H1 (cell line): ENCODE results near the gene GALNT17. TPM values are rescaled to one million over a fixed set of nuclear protein-coding genes. Genes with fewer than 3 reads are reported as not detected.

Experiments used
- CTCF ChIA-PET: fragments of 300-600 bp; sonication (Branson Sonifier 250); formaldehyde crosslinking; loops from one replicate; lab custom pipeline; 2021; ENCODE audit not compliant: partially characterized antibody; lab: Charles Lee
- POLR2A ChIA-PET: fragments of 300-600 bp; sonication (Branson Sonifier 250); formaldehyde crosslinking; loops from one replicate; lab custom pipeline; 2021; ENCODE audit warnings: inconsistent platforms; ENCODE audit not compliant: partially characterized antibody; lab: Charles Lee
- DNase-seq, 2 experiments: peaks; one replicate each; pipeline versions ENCODE4 v3.0.0 to v3.0.0-alpha.2; 2010 to 2022; ENCODE audit warnings: low spot score in 2 of 2, low read depth in 1 of 2, mixed read lengths in 1 of 2
- FAIRE-seq: peaks from 2 replicates; lab custom pipeline; 2011; peaks lifted over from hg19 to GRCh38; lab: Jason Lieb, UNC
- H2AFZ ChIP-seq: 2 replicates; pipeline ENCODE4 v1.8.1; 2012; ENCODE audit warnings: low read length, inconsistent platforms
- H2AK5ac ChIP-seq: 2 replicates; pipeline ENCODE4 v1.6.1; 2013; ENCODE audit warnings: low read depth, low read length
- H2BK120ac ChIP-seq: replicated peaks from 2 replicates; pipeline ENCODE3; 2013; ENCODE audit warnings: low read depth, low read length, inconsistent platforms
- H2BK12ac ChIP-seq: 2 replicates; pipeline ENCODE4 v1.6.1; 2013; ENCODE audit warnings: low read depth, low read length
- H2BK15ac ChIP-seq: 2 replicates; pipeline ENCODE4 v1.6.1; 2013; ENCODE audit warnings: low read length
- H2BK20ac ChIP-seq: 2 replicates; pipeline ENCODE4 v1.6.1; 2013; ENCODE audit warnings: low read length
- H2BK5ac ChIP-seq: 2 replicates; pipeline ENCODE4 v1.6.1; 2013; ENCODE audit warnings: low read depth, low read length
- H3K14ac ChIP-seq: 2 replicates; pipeline ENCODE4 v1.6.1; 2013; ENCODE audit warnings: inconsistent platforms; ENCODE audit not compliant: insufficient read length
- H3K18ac ChIP-seq: 2 replicates; pipeline ENCODE4 v1.6.1; 2013; ENCODE audit warnings: low read length; ENCODE audit errors: extremely low read depth
- H3K23ac ChIP-seq: 2 replicates; pipeline ENCODE4 v1.6.1; 2013; ENCODE audit warnings: inconsistent platforms; ENCODE audit not compliant: insufficient read length
- H3K23me2 ChIP-seq: 2 replicates; pipeline ENCODE4 v1.6.1; 2013; ENCODE audit warnings: low read depth, low read length
- H3K27ac ChIP-seq: 2 replicates; pipeline ENCODE4 v1.6.1; 2011; ENCODE audit warnings: low read depth, low read length, inconsistent platforms
- H3K27me3 ChIP-seq, 4 experiments: replicated peaks in 1 of 4; 1 replicate in 1 of 4; 2 replicates in 3 of 4; pipeline versions ENCODE4 v1.6.1 to v1.8.1; 2011 to 2013; ENCODE audit warnings: low read length in 3 of 4, mild to moderate bottlenecking in 3 of 4, inconsistent platforms in 2 of 4, mixed read lengths in 2 of 4, moderate library complexity in 1 of 4; ENCODE audit not compliant: control insufficient read depth in 3 of 4, insufficient read depth in 3 of 4; ENCODE audit errors: extremely low read depth in 1 of 4
- H3K36me3 ChIP-seq, 4 experiments: 2 replicates each; pipeline versions ENCODE4 v1.6.1 to v1.8.1; 2011 to 2013; ENCODE audit warnings: mild to moderate bottlenecking in 4 of 4, low read length in 3 of 4, moderate library complexity in 2 of 4, control low read depth in 1 of 4, inconsistent platforms in 1 of 4; ENCODE audit not compliant: insufficient read depth in 4 of 4, control insufficient read depth in 2 of 4
- H3K4ac ChIP-seq: replicated peaks from 2 replicates; pipeline ENCODE3; 2013; ENCODE audit warnings: low read length, low read depth, mixed read lengths, inconsistent platforms; ENCODE audit not compliant: insufficient read length
- H3K4me1 ChIP-seq, 4 experiments: replicated peaks in 1 of 4; 1 replicate in 1 of 4; 2 replicates in 3 of 4; pipeline versions ENCODE4 v1.6.1 to v1.8.1; 2011 to 2013; ENCODE audit warnings: low read length in 3 of 4, inconsistent platforms in 2 of 4, mixed read lengths in 1 of 4; ENCODE audit not compliant: insufficient read depth in 4 of 4, control insufficient read depth in 3 of 4
- H3K4me2 ChIP-seq, 2 experiments: 2 replicates each; pipeline versions ENCODE4 v1.6.1 to v1.8.1; 2011 to 2013; ENCODE audit warnings: low read depth in 2 of 2, low read length in 2 of 2, control low read depth in 1 of 2, inconsistent platforms in 1 of 2, mild to moderate bottlenecking in 1 of 2; ENCODE audit not compliant: insufficient read depth in 1 of 2
- H3K4me3 ChIP-seq, 4 experiments: fragments of 200-600, 300-600 bp in 1 of 4; sonication (generic), shearing (Covaris generic), sonication (Bioruptor Twin) in 1 of 4; 2 replicates each; pipeline versions ENCODE4 v1.5.1 to v1.8.1; 2011 to 2016; ENCODE audit warnings: low read length in 4 of 4, low read depth in 3 of 4, control low read depth in 2 of 4, inconsistent platforms in 2 of 4, mild to moderate bottlenecking in 2 of 4, mixed read lengths in 1 of 4, moderate library complexity in 1 of 4; ENCODE audit not compliant: insufficient read depth in 2 of 4; ENCODE audit errors: extremely low read depth in 1 of 4
- H3K56ac ChIP-seq: replicated peaks from 2 replicates; pipeline ENCODE3; 2013; ENCODE audit warnings: low read depth, mild to moderate bottlenecking, mixed read lengths, low read length, inconsistent platforms; ENCODE audit not compliant: insufficient read length
- H3K79me1 ChIP-seq: 2 replicates; pipeline ENCODE4 v1.6.1; 2013; ENCODE audit warnings: low read depth, low read length, control low read depth
- H3K79me2 ChIP-seq, 2 experiments: 2 replicates each; pipeline versions ENCODE4 v1.6.1 to v1.8.1; 2012 to 2013; ENCODE audit warnings: low read length in 2 of 2, mild to moderate bottlenecking in 2 of 2, inconsistent platforms in 1 of 2; ENCODE audit not compliant: insufficient read depth in 2 of 2, control insufficient read depth in 1 of 2
- H3K9ac ChIP-seq, 4 experiments: replicated peaks in 1 of 4; 1 replicate in 1 of 4; 2 replicates in 3 of 4; pipeline versions ENCODE4 v1.6.1 to v1.8.1; 2011 to 2013; ENCODE audit warnings: low read depth in 3 of 4, low read length in 3 of 4, control low read depth in 2 of 4, mild to moderate bottlenecking in 2 of 4, moderate library complexity in 2 of 4, inconsistent platforms in 1 of 4; ENCODE audit errors: extremely low read depth in 1 of 4
- H3K9me3 ChIP-seq, 2 experiments: 2 replicates each; pipeline versions ENCODE4 v1.6.1 to v1.8.1; 2012 to 2013; ENCODE audit warnings: mild to moderate bottlenecking in 2 of 2, moderate library complexity in 2 of 2, control low read depth in 1 of 2, inconsistent platforms in 1 of 2, low read depth in 1 of 2, low read length in 1 of 2, mixed read lengths in 1 of 2; ENCODE audit not compliant: insufficient read depth in 2 of 2
- H4K20me1 ChIP-seq, 2 experiments: replicated peaks in 1 of 2; 2 replicates each; pipeline versions ENCODE3 to v1.8.1; 2011 to 2013; ENCODE audit warnings: inconsistent platforms in 2 of 2, low read length in 2 of 2, mild to moderate bottlenecking in 1 of 2; ENCODE audit not compliant: insufficient read depth in 2 of 2, control insufficient read depth in 1 of 2
- H4K5ac ChIP-seq: 2 replicates; pipeline ENCODE4 v1.6.1; 2013; ENCODE audit warnings: low read length, low read depth, mixed read lengths, inconsistent platforms; ENCODE audit not compliant: insufficient read length
- H4K8ac ChIP-seq: 2 replicates; pipeline ENCODE4 v1.8.0; 2013; ENCODE audit warnings: mild to moderate bottlenecking, moderate library complexity, low read length, inconsistent platforms; ENCODE audit not compliant: insufficient read depth; ENCODE audit errors: extremely low read depth
- H4K91ac ChIP-seq: replicated peaks from 2 replicates; pipeline ENCODE3; 2013; ENCODE audit warnings: low read length, mixed read lengths, inconsistent platforms; ENCODE audit not compliant: insufficient read length
- BACH1 ChIP-seq: IDR thresholded peaks from 2 replicates; pipeline ENCODE4 v1.6.1; 2012; ENCODE audit warnings: low read length, improper control_type of control experiment
- CHD2 ChIP-seq: IDR thresholded peaks from 2 replicates; pipeline ENCODE4 v1.6.1; 2012; ENCODE audit warnings: low read length, improper control_type of control experiment
- EGR1 ChIP-seq: IDR thresholded peaks from 2 replicates; pipeline ENCODE4 v1.6.1; 2011; ENCODE audit warnings: low read depth, low read length, borderline replicate concordance
- NANOG ChIP-seq: IDR thresholded peaks from 2 replicates; pipeline ENCODE4 v1.6.1; 2011; ENCODE audit warnings: low read length, low read depth, mild to moderate bottlenecking, inconsistent platforms; ENCODE audit not compliant: insufficient read depth, poor library complexity, severe bottlenecking
- RFX5 ChIP-seq: IDR thresholded peaks from 2 replicates; pipeline ENCODE4 v1.6.1; 2011; ENCODE audit warnings: low read depth, low read length, improper control_type of control experiment, borderline replicate concordance
- RNF2 ChIP-seq: fragments of 200-900, 300-1000 bp; sonication (generic); IDR thresholded peaks from 2 replicates; pipeline ENCODE4 v1.7.1; 2016; ENCODE audit warnings: borderline replicate concordance, low read depth, mild to moderate bottlenecking, antibody characterized with exemption, low read length; ENCODE audit not compliant: poor library complexity, severe bottlenecking; ENCODE audit errors: missing control alignments
- SAP30 ChIP-seq: fragments of 300-600 bp; sonication (generic); IDR thresholded peaks from 2 replicates; pipeline ENCODE4 v1.7.1; 2012; ENCODE audit warnings: low read length, moderate library complexity, mild to moderate bottlenecking, inconsistent platforms; ENCODE audit not compliant: insufficient read depth, insufficient replicate concordance
- SP2 ChIP-seq: IDR thresholded peaks from 2 replicates; pipeline ENCODE4 v1.6.1; 2012; ENCODE audit warnings: mild to moderate bottlenecking, low read length, inconsistent platforms
- SP4 ChIP-seq: IDR thresholded peaks from 2 replicates; pipeline ENCODE4 v1.6.1; 2012; ENCODE audit warnings: low read length, inconsistent platforms
- TCF12 ChIP-seq: IDR thresholded peaks from 2 replicates; pipeline ENCODE4 v1.6.1; 2011; ENCODE audit warnings: low read depth, mild to moderate bottlenecking, low read length
- WGBS, 2 experiments: shearing (Covaris generic) in 1 of 2; methylation state at CpG; one replicate each; pipeline versions ENCODE4 v1.1.6 to v1.1.7; 2013 to 2015; ENCODE audit warnings: low lambda C conversion rate in 2 of 2, mixed read lengths in 2 of 2, inconsistent platforms in 1 of 2, low coverage in 1 of 2, missing lambda C conversion rate in 1 of 2; ENCODE audit not compliant: insufficient replicate concordance in 2 of 2, insufficient coverage in 1 of 2, insufficient read length in 1 of 2; ENCODE audit errors: extremely low coverage in 1 of 2, missing lambda C conversion rate in 1 of 2; 5-methylcytosine and 5-hydroxymethylcytosine counted together
- polyA plus RNA-seq, 7 experiments: library from polyadenylated mRNA; depleted of rRNA in 3 of 7; stranded (reverse) in 5 of 7; unstranded in 2 of 7; fragments of >200 nt in 5 of 7; fragments of 200-250 nt in 2 of 7; gene quantifications; 1 replicate in 5 of 7; 2 replicates in 1 of 7; 4 replicates in 1 of 7; pipeline versions ENCODE4 v1.2.1 to v1.2.3, GENCODE V29; 2011 to 2013; ENCODE audit warnings: missing spikeins in 2 of 7, mixed read lengths in 2 of 7
- total RNA-seq: library from RNA; stranded (reverse); fragmentation: NEBNext Ultra II Directional; extraction: Animal tissue kit (Norgen Biotek cat#: 25700); gene quantifications from 2 replicates; pipeline ENCODE4 v1.2.1, GENCODE V29; 2021
- TF ChIP-seq, protein P1 (sequence below): IDR thresholded peaks from 2 replicates; pipeline ENCODE4 v1.6.1; 2012; ENCODE audit warnings: inconsistent platforms

Gene GALNT17
- total and polyA plus RNA-seq, 2 of the 8 experiments (the other 6 are each of a cell fraction or from before 2014, with no cell fraction given) = 37.7 to 47.0 TPM

DNA sequence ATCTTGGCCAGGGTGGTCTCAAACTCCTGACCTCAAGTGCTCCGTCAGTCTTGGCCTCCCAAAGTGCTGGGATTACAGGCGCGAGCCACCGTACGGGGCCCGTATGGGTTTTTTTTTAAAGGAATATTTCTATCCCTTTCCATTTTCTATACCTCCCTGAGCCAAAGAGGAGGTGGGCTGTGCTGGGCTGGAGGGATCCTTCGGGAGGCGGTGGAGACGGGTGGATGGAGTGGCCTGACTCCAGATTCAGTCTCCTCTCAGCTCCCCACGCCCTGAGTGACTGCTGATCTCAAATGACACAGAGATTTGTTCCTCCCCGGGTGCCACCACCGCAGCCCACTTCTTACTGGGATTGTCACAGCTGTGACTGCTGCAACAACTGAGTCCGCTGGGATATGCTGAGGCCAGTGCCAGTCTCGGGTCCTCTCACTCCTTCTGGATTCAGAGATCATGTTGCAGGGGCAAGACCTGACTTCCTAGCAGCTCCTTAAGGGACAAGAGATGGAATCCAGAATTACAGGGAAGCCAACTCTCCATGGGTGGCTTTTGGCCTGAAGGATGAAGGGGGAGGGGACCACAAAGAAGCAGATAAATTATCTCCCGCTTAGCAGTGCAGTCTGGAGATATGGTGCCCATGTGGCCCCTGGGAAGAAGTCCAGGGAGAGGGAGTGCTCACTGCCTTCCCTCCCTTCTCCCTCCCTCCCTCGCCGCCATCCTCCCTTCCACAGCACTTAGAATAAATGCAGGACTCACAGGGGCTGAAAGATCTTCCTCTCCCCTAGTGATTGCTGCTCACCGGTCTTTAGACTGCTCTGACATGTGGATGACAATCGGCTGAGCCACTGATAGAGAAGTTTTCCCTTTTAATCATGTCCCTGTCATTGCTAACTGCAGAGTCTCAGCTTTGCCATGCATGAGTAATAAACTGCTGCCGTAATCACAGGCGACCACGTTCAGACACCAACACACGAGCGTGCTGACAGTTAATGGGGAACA lies 14.3 kb downstream of the GALNT17 start:
- Histone ChIP-seq H3K9me3 (no peaks in the 10 kb centered on the region), H3K23me2 (no peaks in the 10 kb centered on the region; the same call in 1 of the 2 replicates), H4K91ac (no peak overlapping the region), H3K79me1 (peaks cover 6% of the 10 kb centered on the region), H3K4me3 (no peak overlapping the region), H4K20me1 (peaks cover 3% of the 10 kb centered on the region in 2 experiments), H3K4me2 (peak overlapping the region in 1 of 2 experiments; percentile 28; a peak in 1 of 4 replicates), H3K36me3 (peaks cover 0 to 7% (median 5%) of the 10 kb centered on the region in 4 experiments; a peak in 5 of 8 replicates), H2AK5ac (no peak overlapping the region), H2AFZ (no peak overlapping the region), H2BK15ac (no peak overlapping the region), H3K14ac (no peak overlapping the region), H3K23ac (no peak overlapping the region), H3K56ac (no peak overlapping the region), H3K9ac (no peak overlapping the region), H2BK20ac (no peak overlapping the region), H3K4ac (no peak overlapping the region), H3K27ac (no peak overlapping the region), H3K4me1 (peaks cover 0 to 8% (median 4%) of the 10 kb centered on the region in 4 experiments; a peak in 4 of 7 replicates), H3K27me3 (no peaks in the 10 kb centered on the region), H3K18ac (no peak overlapping the region), H2BK12ac (no peak overlapping the region), H4K5ac (no peak overlapping the region), H2BK120ac (no peak overlapping the region), H4K8ac (no peak overlapping the region), H3K79me2 (peaks cover 7 to 96% of the 10 kb centered on the region in 2 experiments), H2BK5ac (no peak overlapping the region)
- FAIRE-seq (no peak), DNase-seq (no peak)
- ChIA-PET POLR2A (interaction anchor here (1.4 to 1.6 kb wide), 2 partner anchors 11 to 14 kb away, joined by 3 to 5 read pairs; partner anchors contain the start of gene GALNT17), CTCF (interaction anchor here (0.8 to 2.5 kb wide), 3 partner anchors 10 to 21 kb away, joined by 3 to 5 read pairs (median 3); no protein-coding TSS in a partner anchor)
- 88% methylated on average over 22 of the region's 24 CpGs; no CpG with 5 or more reads in 1 of the 2 experiments for WGBS, 2 experiments
- no peak for TF ChIP-seq RFX5
- TF ChIP-seq TCF12 = no peak
- TF ChIP-seq SP4 = no peak
- TF ChIP-seq CHD2 = no peak
- TF ChIP-seq BACH1 = no peak
- TF ChIP-seq RNF2 = no peak
- no peak for TF ChIP-seq SAP30
- TF ChIP-seq SP2 = no peak
- no peak for TF ChIP-seq EGR1
- TF ChIP-seq, protein P1, sequence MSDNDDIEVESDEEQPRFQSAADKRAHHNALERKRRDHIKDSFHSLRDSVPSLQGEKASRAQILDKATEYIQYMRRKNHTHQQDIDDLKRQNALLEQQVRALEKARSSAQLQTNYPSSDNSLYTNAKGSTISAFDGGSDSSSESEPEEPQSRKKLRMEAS = no peak
- TF ChIP-seq NANOG = no peak
